Loucy (cell line): ENCODE results near the gene PMFBP1.

Experiments
- H2AFZ ChIP-seq: fragments of 200-600 bp; sonication (generic); 2 replicates; pipeline ENCODE4 v1.6.0; 2016; ENCODE audit warnings: antibody characterized with exemption, mild to moderate bottlenecking, low read length, moderate library complexity
- H3F3A ChIP-seq: fragments of 200-600 bp; 2 replicates; pipeline ENCODE4 v1.6.0; 2016; ENCODE audit warnings: antibody characterized with exemption, low read depth, mild to moderate bottlenecking
- H3K27me3 ChIP-seq: fragments of 200-600 bp; sonication (generic); 2 replicates; pipeline ENCODE4 v1.6.1; 2014; ENCODE audit warnings: low read length, mild to moderate bottlenecking; ENCODE audit not compliant: insufficient read depth, poor library complexity, severe bottlenecking
- H3K36me3 ChIP-seq: fragments of 200-600 bp; sonication (generic); 2 replicates; pipeline ENCODE4 v1.6.1; 2016; ENCODE audit warnings: low read length; ENCODE audit not compliant: insufficient read depth
- H3K4me1 ChIP-seq: fragments of 200-600 bp; sonication (generic); 2 replicates; pipeline ENCODE4 v1.5.1; 2014; ENCODE audit warnings: low read length, mild to moderate bottlenecking; ENCODE audit not compliant: insufficient read depth, poor library complexity, severe bottlenecking
- H3K4me2 ChIP-seq: fragments of 200-600 bp; sonication (generic); 2 replicates; pipeline ENCODE4 v1.6.0; 2014; ENCODE audit warnings: antibody characterized with exemption, low read length, low read depth, mild to moderate bottlenecking; ENCODE audit not compliant: poor library complexity, severe bottlenecking
- H3K4me3 ChIP-seq: fragments of 200-600 bp; sonication (generic); 2 replicates; pipeline ENCODE4 v1.5.1; 2014; ENCODE audit warnings: low read length, mild to moderate bottlenecking, mixed read lengths; ENCODE audit not compliant: poor library complexity, severe bottlenecking
- H3K79me2 ChIP-seq: fragments of 200-600 bp; sonication (generic); 2 replicates; pipeline ENCODE4 v1.6.1; 2014; ENCODE audit warnings: low read length; ENCODE audit not compliant: insufficient read depth
- H3K9ac ChIP-seq: fragments of 200-600 bp; sonication (generic); 2 replicates; pipeline ENCODE4 v1.6.0; 2014; ENCODE audit warnings: mild to moderate bottlenecking, low read depth, low read length, moderate library complexity; ENCODE audit not compliant: poor library complexity, severe bottlenecking
- H3K9me2 ChIP-seq: fragments of 200-600 bp; sonication (generic); replicated peaks from 2 replicates; pipeline ENCODE4 v1.6.1; 2016; ENCODE audit warnings: low read depth, low read length, mixed read lengths
- H3K9me3 ChIP-seq: fragments of 200-600 bp; sonication (generic); 2 replicates; pipeline ENCODE4 v1.6.1; 2014; ENCODE audit warnings: mild to moderate bottlenecking, antibody characterized with exemption, low read length, low read depth; ENCODE audit not compliant: insufficient read depth
- H4K20me1 ChIP-seq: fragments of 200-600 bp; sonication (generic); 2 replicates; pipeline ENCODE4 v1.6.0; 2014; ENCODE audit warnings: antibody characterized with exemption, low read length, mild to moderate bottlenecking; ENCODE audit not compliant: insufficient read depth, poor library complexity, severe bottlenecking
- CTCF ChIP-seq: fragments of 200-600 bp; sonication (generic); conservative IDR thresholded peaks from 2 replicates; pipeline ENCODE4 v1.5.1; 2014; ENCODE audit warnings: mild to moderate bottlenecking, antibody characterized with exemption, low read length
- EZH2phosphoT487 ChIP-seq: fragments of 200-600 bp; IDR thresholded peaks from 2 replicates; pipeline ENCODE4 v1.6.1; 2018; ENCODE audit warnings: antibody characterized with exemption, mild to moderate bottlenecking, moderate library complexity, borderline replicate concordance

PMFBP1 gene

GRCh38 chr16:72182976-72183375 is 11.0 kb upstream of the PMFBP1 start:
- TF ChIP-seq EZH2phosphoT487, result no peak
- TF ChIP-seq CTCF, result no peak
- Histone ChIP-seq H4K20me1 (no peaks in the 10 kb centered on the region), H3K79me2 (no peaks in the 10 kb centered on the region), H3K9me3 (no peaks in the 10 kb centered on the region), H3K4me1 (no peaks in the 10 kb centered on the region), H3K4me2 (no peak overlapping the region), H3K4me3 (no peak overlapping the region), H3F3A (no peaks in the 10 kb centered on the region), H2AFZ (no peak overlapping the region), H3K9ac (no peak overlapping the region), H3K27me3 (no peaks in the 10 kb centered on the region), H3K36me3 (no peaks in the 10 kb centered on the region), H3K9me2 (no peaks in the 10 kb centered on the region)

GRCh38 chr16:72179204-72179970 is 7.4 kb upstream of the PMFBP1 start:
- H3K79me2 ChIP-seq, result no peaks in the 10 kb centered on the region
- H4K20me1 ChIP-seq, result no peaks in the 10 kb centered on the region
- H3K36me3 ChIP-seq, result no peaks in the 10 kb centered on the region
- H3K27me3 ChIP-seq, result no peaks in the 10 kb centered on the region
- H3K4me3 ChIP-seq, result no peak overlapping the region
- H3K9me2 ChIP-seq, result no peaks in the 10 kb centered on the region
- H2AFZ ChIP-seq, result no peak overlapping the region
- TF ChIP-seq EZH2phosphoT487, result no peak
- TF ChIP-seq CTCF, result no peak
- H3K4me1 ChIP-seq, result no peaks in the 10 kb centered on the region
- H3K4me2 ChIP-seq, result no peak overlapping the region
- no peaks in the 10 kb centered on the region for H3F3A ChIP-seq
- H3K9ac ChIP-seq, result no peak overlapping the region
- no peaks in the 10 kb centered on the region for H3K9me3 ChIP-seq

DNA sequence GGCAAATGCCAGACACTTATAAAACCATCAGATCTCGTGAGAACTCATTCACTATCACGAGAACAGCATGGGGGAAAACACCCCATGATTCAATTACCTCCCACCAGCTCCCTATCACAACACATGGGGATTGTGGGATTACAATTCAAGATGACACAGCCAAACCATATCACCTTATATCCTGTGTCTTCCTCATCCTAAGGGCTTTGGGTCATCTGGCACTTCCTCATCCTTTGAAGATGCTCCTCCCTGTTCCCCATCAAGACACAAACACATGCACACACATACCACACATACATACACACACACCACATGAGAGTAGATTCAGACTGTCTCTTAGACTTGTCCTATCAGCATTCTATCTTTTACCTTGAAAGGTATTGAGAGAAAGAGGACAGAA is 2.8 kb upstream of the PMFBP1 start:
- Histone ChIP-seq H4K20me1 (no peaks in the 10 kb centered on the region), H3K4me1 (no peaks in the 10 kb centered on the region), H3K27me3 (no peaks in the 10 kb centered on the region), H3K36me3 (no peaks in the 10 kb centered on the region), H3F3A (no peaks in the 10 kb centered on the region), H3K9me2 (no peaks in the 10 kb centered on the region), H3K9me3 (no peaks in the 10 kb centered on the region), H3K4me2 (no peak overlapping the region), H2AFZ (no peak overlapping the region), H3K9ac (no peak overlapping the region), H3K79me2 (no peaks in the 10 kb centered on the region), H3K4me3 (no peak overlapping the region)
- TF ChIP-seq CTCF, result no peak
- TF ChIP-seq EZH2phosphoT487, result no peak
